OCI-LY7 (cell line): ENCODE data around the gene NAV2. TPM values are rescaled to one million over a fixed set of nuclear protein-coding genes. Genes with fewer than 3 reads are reported as not detected.

Source experiments
- BruUV-seq: library from RNA; stranded (reverse); fragments of 400-500 nt; replicated peaks from 2 replicates; lab custom pipeline; 2021; lab: Mats Ljungman, UMichigan
- CTCF ChIA-PET: fragments of 300-600 bp; sonication (Branson Sonifier 250); formaldehyde crosslinking; loops from one replicate; lab custom pipeline; 2022; ENCODE audit warnings: antibody characterized with exemption; ENCODE audit not compliant: unreplicated experiment; lab: Charles Lee
- POLR2A ChIA-PET: fragments of 300-600 bp; sonication (Branson Sonifier 250); formaldehyde crosslinking; loops from one replicate; lab custom pipeline; 2022; ENCODE audit warnings: antibody characterized with exemption; lab: Charles Lee
- DNase-seq: peaks from one replicate; pipeline ENCODE4 v3.0.0-alpha.2; 2015; ENCODE audit warnings: low spot score
- H2AFZ ChIP-seq: fragments of 200-600 bp; sonication (generic), shearing (Covaris generic); 2 replicates; pipeline ENCODE4 v1.6.1; 2014; ENCODE audit warnings: mild to moderate bottlenecking, antibody characterized with exemption, low read length, moderate library complexity
- H3K27ac ChIP-seq: fragments of 200-600 bp; sonication (generic); 2 replicates; pipeline ENCODE4 v1.5.1; 2014; ENCODE audit warnings: mixed run types, low read depth, mild to moderate bottlenecking, moderate library complexity, low read length, inconsistent platforms; ENCODE audit not compliant: poor library complexity, severe bottlenecking
- H3K36me3 ChIP-seq: fragments of 200-600 bp; sonication (generic); 2 replicates; pipeline ENCODE4 v1.6.1; 2014; ENCODE audit warnings: mild to moderate bottlenecking, antibody characterized with exemption, low read length, moderate library complexity, mixed read lengths; ENCODE audit not compliant: insufficient read depth
- H3K4me1 ChIP-seq: fragments of 200-600 bp; sonication (generic); 2 replicates; pipeline ENCODE4 v1.5.1; 2014; ENCODE audit warnings: mild to moderate bottlenecking, low read length; ENCODE audit not compliant: insufficient read depth, poor library complexity, severe bottlenecking
- H3K4me2 ChIP-seq: fragments of 200-600 bp; sonication (generic); 2 replicates; pipeline ENCODE4 v1.6.1; 2014; ENCODE audit warnings: mild to moderate bottlenecking, low read length
- H3K4me3 ChIP-seq: fragments of 200-600 bp; sonication (generic); 2 replicates; pipeline ENCODE4 v1.5.1; 2014; ENCODE audit warnings: mild to moderate bottlenecking, low read depth, low read length; ENCODE audit not compliant: poor library complexity, severe bottlenecking
- H3K79me2 ChIP-seq: fragments of 200-600 bp; sonication (generic); 2 replicates; pipeline ENCODE4 v1.6.1; 2016; ENCODE audit warnings: low read depth, mild to moderate bottlenecking, low read length, moderate library complexity, mixed read lengths; ENCODE audit not compliant: insufficient read depth
- H3K9me2 ChIP-seq: fragments of 200-600 bp; sonication (generic); 2 replicates; pipeline ENCODE4 v1.6.1; 2016; ENCODE audit warnings: mild to moderate bottlenecking, low read length, mixed read lengths; ENCODE audit not compliant: insufficient read depth
- H3K9me3 ChIP-seq: fragments of 200-600 bp; sonication (generic); 2 replicates; pipeline ENCODE4 v1.6.1; 2014; ENCODE audit warnings: mild to moderate bottlenecking, mixed run types, low read length, mixed read lengths
- H4K20me1 ChIP-seq: fragments of 200-600 bp; sonication (generic); 2 replicates; pipeline ENCODE4 v1.6.1; 2014; ENCODE audit warnings: mild to moderate bottlenecking, antibody characterized with exemption, low read length, moderate library complexity, mixed read lengths; ENCODE audit not compliant: insufficient read depth
- EZH2phosphoT487 ChIP-seq: fragments of 200-600 bp; sonication (generic); IDR thresholded peaks from 2 replicates; pipeline ENCODE4 v1.6.1; 2018; ENCODE audit warnings: low read depth, borderline replicate concordance, mild to moderate bottlenecking, mixed run types, antibody characterized with exemption, low read length, moderate library complexity, mixed read lengths
- intact Hi-C: fragments of 100-400 bp; cut with micrococcal nuclease; formaldehyde crosslinking; loops from one replicate; pipeline ENCODE4 v1.10.0; 2022; ENCODE audit not compliant: unreplicated experiment
- total RNA-seq, 2 experiments: library from RNA; depleted of rRNA in 1 of 2; stranded (reverse); fragments of >200 nt in 1 of 2; shearing (Covaris generic) in 1 of 2; gene quantifications; 2 replicates each; pipeline ENCODE4 v1.2.3, GENCODE V29; 2014 to 2022
- TF ChIP-seq, protein P1 (sequence below): fragments of 200-600 bp; sonication (generic); conservative IDR thresholded peaks from 2 replicates; pipeline ENCODE4 v1.5.1; 2014; ENCODE audit warnings: mild to moderate bottlenecking, antibody characterized with exemption, low read length, moderate library complexity, mixed read lengths

Gene NAV2
- total RNA-seq, 2 experiments from 2014 or later = 0.06 to 0.68 TPM

DNA sequence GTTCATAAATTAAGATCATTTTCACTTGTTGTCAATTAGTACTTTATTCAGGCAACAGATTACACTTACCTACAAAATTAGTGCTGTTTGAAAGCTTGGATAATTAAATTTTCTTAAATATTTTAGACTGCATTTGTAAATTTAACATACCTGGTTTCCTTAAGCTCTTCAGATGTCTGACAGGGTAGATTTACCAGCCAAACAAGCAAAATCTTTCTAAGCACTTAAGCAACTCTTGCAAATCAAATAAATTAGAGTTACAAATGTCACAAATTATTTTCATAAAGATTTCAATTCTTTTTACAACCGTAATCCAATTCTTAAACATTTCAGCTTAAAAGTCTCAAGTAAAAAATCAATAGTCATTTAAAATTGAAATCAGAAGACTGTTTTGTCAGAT lies 317.8 kb downstream of the NAV2 start:
- BruUV-seq = no TSS peak
- Histone ChIP-seq H2AFZ (no peak overlapping the region), H3K9me3 (no peaks in the 10 kb centered on the region), H3K27ac (no peak overlapping the region), H3K79me2 (no peaks in the 10 kb centered on the region), H3K4me3 (no peak overlapping the region), H3K4me1 (no peaks in the 10 kb centered on the region), H3K9me2 (no peaks in the 10 kb centered on the region), H3K36me3 (no peaks in the 10 kb centered on the region), H4K20me1 (no peaks in the 10 kb centered on the region), H3K4me2 (no peak overlapping the region)
- no peak for DNase-seq
- CTCF ChIA-PET = no interaction called here
- no peak for TF ChIP-seq EZH2phosphoT487
- TF ChIP-seq, protein P1, sequence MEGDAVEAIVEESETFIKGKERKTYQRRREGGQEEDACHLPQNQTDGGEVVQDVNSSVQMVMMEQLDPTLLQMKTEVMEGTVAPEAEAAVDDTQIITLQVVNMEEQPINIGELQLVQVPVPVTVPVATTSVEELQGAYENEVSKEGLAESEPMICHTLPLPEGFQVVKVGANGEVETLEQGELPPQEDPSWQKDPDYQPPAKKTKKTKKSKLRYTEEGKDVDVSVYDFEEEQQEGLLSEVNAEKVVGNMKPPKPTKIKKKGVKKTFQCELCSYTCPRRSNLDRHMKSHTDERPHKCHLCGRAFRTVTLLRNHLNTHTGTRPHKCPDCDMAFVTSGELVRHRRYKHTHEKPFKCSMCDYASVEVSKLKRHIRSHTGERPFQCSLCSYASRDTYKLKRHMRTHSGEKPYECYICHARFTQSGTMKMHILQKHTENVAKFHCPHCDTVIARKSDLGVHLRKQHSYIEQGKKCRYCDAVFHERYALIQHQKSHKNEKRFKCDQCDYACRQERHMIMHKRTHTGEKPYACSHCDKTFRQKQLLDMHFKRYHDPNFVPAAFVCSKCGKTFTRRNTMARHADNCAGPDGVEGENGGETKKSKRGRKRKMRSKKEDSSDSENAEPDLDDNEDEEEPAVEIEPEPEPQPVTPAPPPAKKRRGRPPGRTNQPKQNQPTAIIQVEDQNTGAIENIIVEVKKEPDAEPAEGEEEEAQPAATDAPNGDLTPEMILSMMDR = no peak
- intact Hi-C loops = no loop called here
- POLR2A ChIA-PET = no interaction called here

DNA sequence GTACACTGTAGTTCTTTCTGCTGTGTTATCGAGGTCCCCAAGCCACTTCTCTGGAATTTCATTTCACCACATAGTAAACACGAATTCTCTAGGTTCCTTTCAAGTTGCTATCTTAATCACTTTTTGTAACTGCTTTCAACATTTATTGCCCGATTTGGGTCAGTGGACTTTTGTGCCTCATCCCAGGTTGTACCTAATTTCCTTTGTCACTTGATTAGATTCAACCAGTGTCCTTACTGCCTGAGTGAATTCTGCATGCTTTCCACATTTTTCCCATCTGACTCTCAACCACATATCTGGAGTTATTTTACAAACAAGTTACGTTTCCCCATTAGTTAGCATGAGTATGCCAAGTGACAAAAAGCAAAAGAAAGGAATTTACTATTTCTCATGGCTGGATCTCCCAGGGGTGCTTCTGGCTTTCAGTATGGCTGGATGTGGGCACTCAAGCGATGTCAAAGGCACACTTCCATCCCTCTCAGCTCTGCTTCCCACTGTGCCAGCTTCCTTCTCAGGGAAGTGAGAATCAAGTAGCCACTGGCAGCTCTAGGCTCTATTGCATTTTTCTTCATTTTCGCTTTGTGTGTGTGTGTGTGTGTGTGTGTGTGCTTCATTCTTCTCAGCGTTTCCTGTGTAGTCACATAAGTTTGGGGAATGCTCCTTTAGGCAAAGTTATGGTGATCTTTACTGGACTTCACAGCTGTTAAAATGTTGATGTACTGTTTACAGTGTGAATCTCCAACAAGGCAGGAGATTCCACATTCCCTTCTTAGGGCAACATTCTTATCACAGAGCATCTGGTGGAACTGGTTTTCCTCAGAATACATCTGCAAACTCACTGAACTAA lies 318.7 kb downstream of the NAV2 start:
- intact Hi-C loops = no loop called here
- DNase-seq = no peak
- POLR2A ChIA-PET = interaction anchor here (0.7 kb wide), 1 partner anchor 188 kb away, joined by 3 read pairs; no protein-coding TSS in a partner anchor
- Histone ChIP-seq H3K4me2 (no peak overlapping the region), H3K4me1 (no peaks in the 10 kb centered on the region), H3K27ac (no peak overlapping the region), H3K9me2 (no peaks in the 10 kb centered on the region), H3K36me3 (no peaks in the 10 kb centered on the region), H3K79me2 (no peaks in the 10 kb centered on the region), H3K4me3 (no peak overlapping the region), H3K9me3 (no peaks in the 10 kb centered on the region), H2AFZ (no peak overlapping the region), H4K20me1 (no peaks in the 10 kb centered on the region)
- BruUV-seq = no TSS peak
- no peak for TF ChIP-seq EZH2phosphoT487
- TF ChIP-seq, protein P1 = no peak
- CTCF ChIA-PET = interaction anchor here (0.6 kb wide), 1 partner anchor 231 kb away, joined by 3 read pairs; no protein-coding TSS in a partner anchor

DNA sequence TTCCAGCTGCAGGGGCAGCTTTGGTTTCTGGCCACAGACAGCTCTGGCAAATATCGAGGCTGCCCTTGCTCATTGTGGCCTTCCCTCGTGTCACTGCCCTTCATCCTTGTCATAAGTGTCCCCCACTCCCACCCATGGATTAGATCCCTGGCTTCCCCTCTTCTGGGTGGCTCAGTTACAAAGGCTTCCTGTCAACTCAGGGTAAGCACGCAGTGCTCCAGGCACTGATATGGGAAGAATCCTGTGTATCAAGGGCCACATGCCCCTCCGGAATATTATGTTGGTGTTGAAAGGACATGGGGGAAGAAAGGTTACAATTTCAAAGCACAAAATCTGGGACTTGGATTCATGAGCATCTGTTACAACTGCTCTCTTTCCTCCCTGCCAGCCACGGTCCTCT lies 319.5 kb downstream of the NAV2 start:
- CTCF ChIA-PET = no interaction called here
- H3K4me2 ChIP-seq = no peak overlapping the region

More for the DNA sequence above, 319.5 kb downstream of the NAV2 start:
- Histone ChIP-seq H4K20me1 (no peaks in the 10 kb centered on the region), H3K9me3 (no peaks in the 10 kb centered on the region), H3K36me3 (no peaks in the 10 kb centered on the region), H3K4me3 (no peak overlapping the region), H3K79me2 (no peaks in the 10 kb centered on the region), H3K27ac (no peak overlapping the region), H3K9me2 (no peaks in the 10 kb centered on the region), H2AFZ (no peak overlapping the region), H3K4me1 (no peaks in the 10 kb centered on the region)
- BruUV-seq = no TSS peak
- TF ChIP-seq, protein P1 = no peak
- no peak for TF ChIP-seq EZH2phosphoT487
- no peak for DNase-seq
- intact Hi-C loops = no loop called here
- POLR2A ChIA-PET = interaction anchor here (0.7 kb wide), 1 partner anchor 188 kb away, joined by 3 read pairs; no protein-coding TSS in a partner anchor
